ENCODE results near the gene EFR3B.

The EFR3B gene

DNA sequence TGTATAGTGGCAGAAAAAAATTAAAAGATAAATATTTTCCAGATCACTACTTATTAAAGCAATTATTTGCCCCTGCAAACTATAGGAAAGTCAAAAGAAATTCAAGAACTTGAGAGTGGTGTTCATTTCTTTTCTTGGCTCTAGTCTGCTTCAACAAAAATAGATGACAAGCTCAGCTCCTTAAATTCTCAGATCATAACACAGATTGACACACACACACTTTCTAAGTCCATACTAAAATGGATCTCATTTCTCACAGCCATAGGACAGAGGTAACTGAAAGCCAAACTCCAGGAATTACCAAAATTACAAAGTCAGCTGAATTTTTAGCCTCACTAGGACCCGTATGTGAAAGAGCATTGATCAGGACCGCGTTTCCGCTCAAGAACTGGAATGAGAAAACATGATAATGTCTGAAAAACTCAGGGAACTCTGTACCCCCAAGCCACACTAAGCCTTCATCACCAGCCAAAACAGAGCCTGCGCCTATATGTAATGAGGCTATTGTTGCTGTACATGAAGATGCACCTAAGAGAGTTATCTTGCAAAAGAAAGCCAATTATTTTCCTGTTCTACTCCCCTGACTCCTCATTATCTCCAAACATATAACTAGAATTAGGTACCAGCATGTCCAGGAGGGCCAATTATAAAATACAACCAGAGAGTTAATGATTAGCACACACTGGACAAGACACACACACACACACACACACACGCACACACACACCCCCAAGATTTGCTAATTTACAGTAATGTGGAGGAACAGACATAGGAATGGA lies 16.5 kb upstream of the EFR3B start:
- Mint-ChIP-seq H3K4me3 (no peak overlapping the region), H3K9me3 (no peaks in the 10 kb centered on the region)

DNA sequence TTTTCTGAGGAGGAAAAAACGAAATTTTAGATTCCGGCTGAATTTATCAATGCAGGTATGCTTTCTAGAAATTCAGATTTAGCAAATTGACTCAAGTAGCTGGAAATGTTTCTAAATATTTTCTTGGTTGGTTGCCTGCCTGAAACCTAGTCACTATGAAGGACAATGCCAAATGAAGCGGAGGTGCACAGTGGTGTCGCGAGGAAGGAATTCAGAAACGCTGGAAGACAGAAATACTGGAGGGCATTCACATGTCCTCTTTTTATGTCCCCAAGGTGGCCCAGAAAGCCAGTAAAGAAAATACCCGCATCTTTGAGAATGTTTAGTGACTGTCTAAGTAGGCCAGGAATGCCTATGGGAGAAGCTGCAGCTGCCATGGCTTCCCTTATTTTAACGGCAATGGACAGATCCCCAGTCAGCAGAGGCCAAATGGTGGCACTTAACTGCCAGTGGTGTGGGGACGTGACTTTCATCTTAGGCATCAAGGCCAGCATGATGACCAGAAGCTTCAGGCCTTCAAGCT lies 15.8 kb upstream of the EFR3B start:
- peaks cover 4% of the 10 kb centered on the region for H3K27me3 Mint-ChIP-seq
- H3K4me3 Mint-ChIP-seq: no peak overlapping the region
- peaks cover 4% of the 10 kb centered on the region for H3K4me1 Mint-ChIP-seq (ENCODE audit: low read depth)
- no peak overlapping the region for H3K27ac Mint-ChIP-seq
- no peaks in the 10 kb centered on the region for H3K36me3 Mint-ChIP-seq (ENCODE audit: low read depth)
- H3K9me3 Mint-ChIP-seq: no peaks in the 10 kb centered on the region

More for the DNA sequence above, 16.5 kb upstream of the EFR3B start:
- no peak overlapping the region for H3K27ac Mint-ChIP-seq
- H3K36me3 Mint-ChIP-seq (ENCODE audit: low read depth): no peaks in the 10 kb centered on the region
- peaks cover 4% of the 10 kb centered on the region for H3K27me3 Mint-ChIP-seq
- no peaks in the 10 kb centered on the region for H3K4me1 Mint-ChIP-seq (ENCODE audit: low read depth)

GRCh38 chr2:25029183-25029554 lies 12.7 kb upstream of the EFR3B start:
- Mint-ChIP-seq H3K4me1 (ENCODE audit: low read depth) (peaks cover 4% of the 10 kb centered on the region), H3K36me3 (ENCODE audit: low read depth) (no peaks in the 10 kb centered on the region), H3K27me3 (no peaks in the 10 kb centered on the region), H3K9me3 (no peaks in the 10 kb centered on the region), H3K4me3 (no peak overlapping the region), H3K27ac (no peak overlapping the region)

DNA sequence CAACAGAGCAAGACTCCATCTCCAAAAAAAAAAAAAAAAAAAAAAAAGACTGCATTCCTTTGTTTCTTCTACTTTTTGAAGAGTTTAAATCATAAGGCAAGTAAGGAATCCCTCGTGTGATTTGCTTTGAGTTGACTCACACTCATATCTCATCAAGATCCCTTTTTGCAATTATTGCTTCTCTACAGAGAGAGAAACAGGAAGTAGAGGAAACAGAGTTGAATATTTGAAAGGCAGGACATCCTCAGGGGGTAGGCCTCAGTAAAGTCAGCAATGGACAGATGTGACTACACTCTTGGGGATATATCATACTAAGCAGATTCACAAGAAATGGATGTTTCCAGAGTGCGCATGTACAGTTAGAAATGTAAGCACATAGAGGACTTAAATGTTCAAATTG lies 11.2 kb upstream of the EFR3B start:
- H3K9me3 Mint-ChIP-seq: no peaks in the 10 kb centered on the region
- peaks cover 4% of the 10 kb centered on the region for H3K4me1 Mint-ChIP-seq (ENCODE audit: low read depth)
- H3K4me3 Mint-ChIP-seq: no peak overlapping the region
- no peaks in the 10 kb centered on the region for H3K27me3 Mint-ChIP-seq
- H3K27ac Mint-ChIP-seq: no peak overlapping the region
- no peaks in the 10 kb centered on the region for H3K36me3 Mint-ChIP-seq (ENCODE audit: low read depth)

DNA sequence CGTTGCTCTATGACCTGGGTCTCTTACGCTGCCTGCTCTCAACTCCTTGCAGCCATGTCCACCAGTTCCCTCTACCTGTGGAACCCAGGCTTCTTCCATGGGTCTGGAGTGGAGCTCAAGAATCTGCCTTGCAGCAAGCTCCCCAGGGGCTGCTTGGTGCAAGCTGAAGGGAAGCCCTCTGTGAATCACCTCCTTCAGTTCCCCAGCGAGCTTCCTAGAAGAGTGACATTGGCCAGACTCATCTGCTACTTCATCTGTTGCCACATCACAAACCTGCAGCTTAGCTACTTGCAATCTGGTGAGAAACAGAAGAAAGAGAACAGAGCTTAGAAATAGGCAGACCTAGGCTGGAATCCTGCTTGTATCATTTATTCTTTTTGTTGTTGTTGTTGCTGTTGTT lies 9.8 kb upstream of the EFR3B start:
- Mint-ChIP-seq H3K4me1 (ENCODE audit: low read depth) (peaks cover 4% of the 10 kb centered on the region), H3K36me3 (ENCODE audit: low read depth) (no peaks in the 10 kb centered on the region), H3K9me3 (no peaks in the 10 kb centered on the region), H3K27ac (no peak overlapping the region), H3K27me3 (no peaks in the 10 kb centered on the region), H3K4me3 (no peak overlapping the region)

DNA sequence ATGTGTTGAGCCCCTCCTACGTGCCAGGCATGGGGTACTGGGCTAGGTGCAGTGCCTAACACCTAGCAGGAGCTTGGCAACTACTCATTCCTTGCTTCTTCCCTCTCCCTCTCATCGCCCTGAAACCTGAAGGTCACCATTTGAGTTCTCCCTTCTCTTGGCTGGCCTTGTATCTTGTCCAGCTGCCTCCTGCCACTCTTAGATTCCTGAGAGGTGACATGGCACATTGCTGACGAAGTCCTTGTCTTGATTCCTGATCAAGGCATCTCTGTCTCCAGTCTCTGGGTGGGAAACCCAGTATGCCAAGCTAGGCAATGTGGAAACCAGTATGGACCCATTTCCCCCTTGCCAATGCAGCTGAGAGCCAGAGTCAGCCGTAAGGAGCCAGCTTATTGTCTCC lies 9.0 kb upstream of the EFR3B start:
- no peak overlapping the region for H3K27ac Mint-ChIP-seq
- H3K9me3 Mint-ChIP-seq: no peaks in the 10 kb centered on the region
- H3K27me3 Mint-ChIP-seq: no peaks in the 10 kb centered on the region
- H3K4me3 Mint-ChIP-seq: no peak overlapping the region
- H3K36me3 Mint-ChIP-seq (ENCODE audit: low read depth): no peaks in the 10 kb centered on the region
- peaks cover 4% of the 10 kb centered on the region for H3K4me1 Mint-ChIP-seq (ENCODE audit: low read depth)

DNA sequence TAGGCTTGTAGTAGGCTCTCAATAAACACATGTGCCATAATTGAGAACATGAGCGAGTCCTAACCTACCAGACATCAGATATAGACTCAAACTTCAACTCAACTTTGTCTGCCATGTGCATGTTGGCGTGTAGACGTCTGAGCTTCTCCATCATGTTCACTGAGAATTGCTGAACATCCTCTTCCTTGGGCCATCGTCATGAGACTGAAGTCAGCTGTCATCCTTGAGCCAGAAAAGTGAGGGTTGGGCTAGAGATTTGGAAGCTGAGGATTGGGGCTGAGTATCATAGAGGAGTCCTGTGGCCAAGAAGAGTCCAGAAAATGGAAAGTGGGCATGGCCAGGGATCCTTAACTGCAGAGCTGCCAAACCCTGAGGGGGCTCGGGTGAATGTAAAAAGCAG lies 7.8 kb upstream of the EFR3B start:
- no peak overlapping the region for H3K4me3 Mint-ChIP-seq
- peaks cover 4% of the 10 kb centered on the region for H3K4me1 Mint-ChIP-seq (ENCODE audit: low read depth)
- H3K36me3 Mint-ChIP-seq (ENCODE audit: low read depth): no peaks in the 10 kb centered on the region
- H3K27me3 Mint-ChIP-seq: no peaks in the 10 kb centered on the region
- no peak overlapping the region for H3K27ac Mint-ChIP-seq
- no peaks in the 10 kb centered on the region for H3K9me3 Mint-ChIP-seq

DNA sequence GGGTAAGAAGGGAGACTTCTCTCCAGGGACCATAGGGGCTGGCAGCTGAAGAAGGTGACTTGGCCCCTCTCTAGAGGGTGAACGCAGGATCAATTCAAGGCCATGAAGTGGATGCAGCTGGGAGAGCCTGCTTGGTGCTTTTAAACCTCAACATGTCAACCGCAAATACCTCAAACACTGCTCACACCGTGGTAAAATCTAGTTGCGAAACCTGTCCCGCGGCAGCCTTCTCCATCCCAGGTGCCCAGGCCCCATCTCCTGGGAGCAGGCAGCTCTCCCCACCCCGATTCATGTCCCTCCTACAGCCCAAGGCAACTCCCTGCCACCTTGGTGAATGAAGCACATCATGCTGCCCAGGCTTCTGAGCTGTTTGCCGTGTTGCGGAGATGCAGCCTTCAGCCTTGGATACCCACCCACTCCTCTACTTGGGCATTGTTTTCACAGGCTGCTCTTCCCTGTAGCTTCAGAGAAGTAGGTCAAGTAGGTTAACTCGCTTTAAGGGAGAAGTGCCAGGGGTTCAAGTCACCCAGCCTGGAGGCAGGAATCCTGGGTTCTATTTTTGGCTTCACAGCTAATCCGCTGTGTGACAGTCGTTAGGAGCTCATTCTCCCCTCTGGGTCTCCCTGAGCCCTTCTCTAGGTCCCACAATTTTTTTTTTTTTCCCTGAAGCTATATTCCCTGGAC lies 6.2 kb upstream of the EFR3B start:
- Mint-ChIP-seq H3K36me3 (ENCODE audit: low read depth) (no peaks in the 10 kb centered on the region), H3K4me3 (no peak overlapping the region), H3K4me1 (ENCODE audit: low read depth) (peaks cover 3% of the 10 kb centered on the region), H3K27ac (no peak overlapping the region), H3K9me3 (no peaks in the 10 kb centered on the region), H3K27me3 (peaks cover 5% of the 10 kb centered on the region)

- peaks cover 7% of the 10 kb centered on the region for H3K27me3 Mint-ChIP-seq
- no peaks in the 10 kb centered on the region for H3K36me3 Mint-ChIP-seq (ENCODE audit: low read depth)
- peaks cover 1% of the 10 kb centered on the region for H3K4me1 Mint-ChIP-seq (ENCODE audit: low read depth)
- no peaks in the 10 kb centered on the region for H3K9me3 Mint-ChIP-seq
- H3K4me3 Mint-ChIP-seq: no peak overlapping the region
- H3K27ac Mint-ChIP-seq: no peak overlapping the region
Observed at GRCh38 chr2:25036221-25036559, 5.7 kb upstream of the EFR3B start.

- Mint-ChIP-seq H3K27ac (no peak overlapping the region), H3K36me3 (ENCODE audit: low read depth) (no peaks in the 10 kb centered on the region), H3K4me1 (ENCODE audit: low read depth) (peaks cover 21% of the 10 kb centered on the region), H3K9me3 (no peaks in the 10 kb centered on the region), H3K27me3 (peaks cover 23% of the 10 kb centered on the region), H3K4me3 (no peak overlapping the region)
Observed at GRCh38 chr2:25039126-25039525, 2.8 kb upstream of the EFR3B start.

GRCh38 chr2:25041307-25041927 lies 459 bp upstream of the EFR3B start:
- Mint-ChIP-seq H3K4me3 (peak overlapping the region; percentile 60), H3K9me3 (no peaks in the 10 kb centered on the region)

GRCh38 chr2:25042321-25043240 lies 705 bp downstream of the EFR3B start:
- Mint-ChIP-seq H3K9me3 (no peaks in the 10 kb centered on the region), H3K27ac (no peak overlapping the region), H3K4me3 (peak overlapping the region; percentile 75), H3K27me3 (peaks cover 48% of the 10 kb centered on the region), H3K36me3 (ENCODE audit: low read depth) (no peaks in the 10 kb centered on the region), H3K4me1 (ENCODE audit: low read depth) (peaks cover 33% of the 10 kb centered on the region)

More at GRCh38 chr2:25041307-25041927, 459 bp upstream of the EFR3B start:
- Mint-ChIP-seq H3K27me3 (peaks cover 42% of the 10 kb centered on the region), H3K27ac (no peak overlapping the region), H3K4me1 (ENCODE audit: low read depth) (peaks cover 33% of the 10 kb centered on the region), H3K36me3 (ENCODE audit: low read depth) (no peaks in the 10 kb centered on the region)

DNA sequence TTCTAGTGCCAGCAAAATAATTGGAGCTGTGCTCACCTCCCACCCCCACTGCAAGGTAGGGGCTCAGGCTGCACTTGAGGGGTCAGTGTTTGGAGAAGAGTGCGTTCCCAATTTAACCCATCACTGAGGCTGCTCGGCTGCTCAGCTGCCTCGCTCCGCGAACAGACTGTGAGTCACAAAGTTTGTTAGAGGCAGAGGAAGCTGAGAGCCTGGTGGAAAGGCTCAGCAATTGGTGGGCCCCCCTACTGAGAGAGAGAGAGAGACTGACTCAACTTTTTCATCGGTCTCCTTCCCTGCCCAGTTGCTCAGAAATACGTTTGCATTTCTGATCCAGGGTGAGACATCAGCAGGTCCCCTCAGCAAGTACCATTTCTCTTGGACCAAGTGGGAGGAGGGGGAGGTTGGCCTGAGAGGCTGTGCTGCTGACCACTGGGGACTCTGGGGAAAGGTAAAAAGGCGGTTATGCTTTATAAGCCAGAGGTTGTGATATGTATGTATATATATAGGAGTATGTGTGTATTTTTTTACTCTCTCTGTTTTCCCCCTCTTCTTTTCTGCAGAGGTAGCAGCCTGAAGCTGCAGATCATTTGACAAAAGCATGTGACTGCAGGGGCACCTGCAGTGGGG lies 1.5 kb downstream of the EFR3B start:
- H3K27me3 Mint-ChIP-seq: peaks cover 48% of the 10 kb centered on the region
- peaks cover 33% of the 10 kb centered on the region for H3K4me1 Mint-ChIP-seq (ENCODE audit: low read depth)
- peak overlapping the region; percentile 75 for H3K4me3 Mint-ChIP-seq
- no peaks in the 10 kb centered on the region for H3K36me3 Mint-ChIP-seq (ENCODE audit: low read depth)
- H3K9me3 Mint-ChIP-seq: no peaks in the 10 kb centered on the region
- no peak overlapping the region for H3K27ac Mint-ChIP-seq

GRCh38 chr2:25044011-25044410 lies 2.1 kb downstream of the EFR3B start:
- H3K9me3 Mint-ChIP-seq: no peaks in the 10 kb centered on the region
- no peaks in the 10 kb centered on the region for H3K36me3 Mint-ChIP-seq (ENCODE audit: low read depth)
- H3K4me1 Mint-ChIP-seq (ENCODE audit: low read depth): peaks cover 33% of the 10 kb centered on the region
- H3K27me3 Mint-ChIP-seq: peaks cover 48% of the 10 kb centered on the region
- H3K4me3 Mint-ChIP-seq: no peak overlapping the region
- H3K27ac Mint-ChIP-seq: no peak overlapping the region
